Measurements from ENCODE around the gene UNCX.
"Not testable (repeated sequence)": the region's sequence is repeated elsewhere in the genome, so short reads cannot be mapped to it uniquely, and the experiment has no call there.

Gene UNCX

GRCh38 chr7:1259621-1260243 lies 27.1 kb downstream of the UNCX start:
- DNase-seq = no peak

DNA sequence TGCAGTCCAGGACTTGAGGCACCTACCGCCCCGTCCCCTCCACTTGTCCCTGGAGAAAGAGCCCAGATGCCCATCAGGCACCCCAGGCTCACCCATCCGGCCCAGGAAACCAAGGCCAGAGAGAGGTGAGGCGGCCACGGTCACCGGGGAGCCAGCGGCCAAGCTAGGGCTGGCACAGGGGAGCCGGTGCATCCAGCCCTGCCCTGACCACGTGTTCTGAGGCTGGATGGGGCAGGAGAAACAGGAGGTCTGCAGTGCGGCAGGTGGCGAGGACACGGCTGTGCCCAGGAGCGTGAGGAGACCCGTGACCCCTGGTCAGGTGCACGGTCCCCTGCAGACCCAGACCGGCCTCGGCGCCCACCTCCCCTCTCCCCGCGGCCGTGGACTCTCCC lies 27.6 kb downstream of the UNCX start:
- no peak for DNase-seq

- not testable (repeated sequence) for DNase-seq
Measured at GRCh38 chr7:1261036-1261435, 28.4 kb downstream of the UNCX start.

DNA sequence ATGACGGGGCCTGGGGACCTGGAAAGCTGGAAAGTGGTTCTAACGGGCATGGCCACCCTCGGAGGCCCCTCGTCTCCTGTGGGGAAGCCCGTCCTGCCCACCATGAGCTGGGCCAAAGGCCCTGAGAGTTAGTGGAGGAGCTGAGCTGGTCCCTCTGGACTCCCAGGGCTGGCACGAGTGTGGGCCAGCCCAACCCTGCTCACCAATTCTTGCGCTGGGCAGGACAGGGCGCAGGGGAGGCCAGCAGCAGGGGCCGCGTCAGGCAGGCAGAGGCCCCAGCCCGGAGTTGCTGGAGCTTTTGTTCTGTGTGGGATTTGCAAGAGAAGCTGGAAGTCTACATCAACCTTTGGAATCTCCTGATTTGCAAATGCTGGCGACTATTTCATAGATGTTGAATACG lies 29.8 kb downstream of the UNCX start:
- DNase-seq = no peak

GRCh38 chr7:1263391-1263951 lies 30.8 kb downstream of the UNCX start:
- DNase-seq = no peak

- DNase-seq = no peak
Measured at GRCh38 chr7:1264345-1265280, 31.9 kb downstream of the UNCX start.

GRCh38 chr7:1267016-1267900 lies 34.6 kb downstream of the UNCX start:
- DNase-seq = no peak

- no peak for DNase-seq
Measured at GRCh38 chr7:1268076-1268815, 35.6 kb downstream of the UNCX start.

- DNase-seq = no peak
Measured at GRCh38 chr7:1268866-1269265, 36.2 kb downstream of the UNCX start.

- DNase-seq = no peak
Measured at GRCh38 chr7:1269336-1269890, 36.7 kb downstream of the UNCX start.

- no peak for DNase-seq
Measured at GRCh38 chr7:1270181-1270580, 37.5 kb downstream of the UNCX start.

GRCh38 chr7:1271046-1271445 lies 38.4 kb downstream of the UNCX start:
- no peak for DNase-seq

DNA sequence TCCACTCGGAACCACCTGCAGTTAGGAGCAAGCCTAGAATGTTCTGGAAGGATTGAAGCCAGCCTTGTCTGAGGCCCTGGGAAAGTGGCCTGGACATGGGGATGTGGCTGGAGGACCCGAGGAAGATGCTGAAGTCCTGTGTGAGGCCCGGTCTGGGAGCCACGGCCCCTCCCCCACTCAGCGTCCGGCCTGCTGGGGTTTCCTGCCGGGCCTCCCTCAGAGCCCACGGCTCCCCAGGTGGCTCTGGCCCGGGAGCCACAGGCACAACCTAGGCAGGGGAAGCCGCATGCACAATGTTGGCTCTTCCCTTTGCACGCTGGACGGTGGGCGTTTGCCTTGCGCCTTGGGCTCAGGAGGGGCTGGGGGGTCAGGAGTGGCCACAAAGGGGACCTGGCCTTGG lies 39.0 kb downstream of the UNCX start:
- no peak for DNase-seq

- not testable (repeated sequence) for DNase-seq
Measured at GRCh38 chr7:1272136-1272535, 39.5 kb downstream of the UNCX start.

GRCh38 chr7:1274121-1274875 lies 41.6 kb downstream of the UNCX start:
- DNase-seq = no peak

- no peak for DNase-seq
Measured at GRCh38 chr7:1274876-1275375, 42.3 kb downstream of the UNCX start.

DNA sequence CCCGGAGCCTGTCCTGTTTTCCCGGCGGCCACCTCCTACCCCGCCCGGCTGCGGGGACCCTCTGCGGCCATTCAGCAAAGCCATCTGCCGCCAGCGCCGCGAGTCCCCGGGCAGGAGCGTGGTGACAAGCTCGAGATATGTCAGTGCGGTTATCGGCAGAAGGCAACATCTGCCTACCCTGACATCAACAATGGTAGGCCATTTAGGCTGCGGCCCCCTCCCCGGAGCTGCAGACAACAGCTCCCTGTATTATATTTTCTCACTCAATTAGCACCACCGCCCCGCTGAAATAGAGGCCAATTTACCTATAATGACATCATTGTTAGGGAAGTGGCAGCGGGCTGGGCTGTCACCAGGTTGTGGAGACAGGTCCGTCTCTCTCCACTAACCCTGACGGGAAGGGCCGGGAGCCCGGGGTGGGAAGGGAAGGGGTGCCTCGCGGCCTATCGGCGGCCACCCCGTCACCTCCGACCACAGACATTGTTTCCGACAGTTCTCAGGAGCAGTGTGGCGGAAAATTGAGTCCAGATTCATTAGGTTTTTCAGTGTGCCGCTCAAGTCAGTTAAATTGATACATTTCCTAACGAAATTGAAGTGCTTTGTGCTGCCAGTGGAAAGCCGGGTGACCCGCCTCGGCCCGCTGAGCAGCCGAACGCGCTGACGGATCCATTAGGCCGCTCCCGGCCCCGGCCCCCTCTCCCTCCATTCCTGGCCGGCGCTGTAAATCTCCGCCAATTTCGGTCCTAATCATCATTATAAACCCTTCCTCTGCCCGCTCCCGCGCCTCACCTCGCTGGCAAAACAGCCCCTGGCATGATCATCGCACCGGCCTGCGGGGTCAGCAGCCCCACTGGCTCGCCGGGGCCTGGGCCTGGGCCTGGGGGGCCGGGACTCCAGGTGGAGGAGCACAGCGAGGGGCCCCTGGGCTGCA lies 43.0 kb downstream of the UNCX start:
- no peak for DNase-seq

DNA sequence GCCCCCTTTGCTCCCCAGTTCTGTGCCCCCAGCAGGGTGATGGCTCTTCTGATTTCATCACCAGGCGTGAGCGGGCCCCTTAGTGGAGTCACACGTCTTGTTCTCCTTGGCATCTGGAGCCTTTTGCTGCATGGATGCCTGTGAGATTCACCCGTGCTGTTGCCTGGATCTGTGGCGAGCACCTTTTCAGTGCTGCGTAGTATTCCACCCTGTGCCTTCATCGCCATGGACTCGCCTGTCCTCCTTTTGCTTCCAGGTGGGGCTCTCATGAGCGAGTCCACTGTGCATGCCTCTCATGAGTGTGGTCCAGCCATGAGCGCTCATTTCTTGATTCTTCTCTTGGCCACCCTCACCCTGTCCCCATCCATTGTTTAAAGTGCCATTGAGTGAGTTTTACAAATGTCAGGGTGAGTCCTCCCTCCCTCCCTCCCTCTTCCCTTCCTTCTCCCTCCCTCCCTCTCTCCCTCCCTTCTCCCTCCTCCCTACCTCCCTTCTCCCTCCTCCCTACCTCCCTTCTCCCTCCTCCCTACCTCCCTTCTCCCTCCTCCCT lies 44.0 kb downstream of the UNCX start:
- DNase-seq = no peak

GRCh38 chr7:1278543-1278942 lies 45.9 kb downstream of the UNCX start:
- no peak for DNase-seq
